ENCODE results near the gene PDIK1L. TPM values are rescaled to one million over a fixed set of nuclear protein-coding genes. Genes with fewer than 3 reads are reported as not detected.

PDIK1L gene
- total RNA-seq, 1 experiment from 2014 or later, result 5.6 TPM

- Histone ChIP-seq H3K14ac (ENCODE audit: insufficient read depth, low read length) (no peak overlapping the region), H2BK15ac (ENCODE audit: low read depth, low read length) (no peak overlapping the region), H4K5ac (ENCODE audit: insufficient read length, low read depth, low read length) (no peak overlapping the region), H3K23me2 (ENCODE audit: insufficient read length, low read depth, low read length, poor library complexity, severe bottlenecking) (no peaks in the 10 kb centered on the region), H3K9me3 (ENCODE audit: control insufficient read depth, low read depth, low read length) (no peaks in the 10 kb centered on the region), H2BK5ac (ENCODE audit: insufficient read length, low read length) (no peak overlapping the region), H3K27ac (ENCODE audit: insufficient read length, low read depth, low read length) (no peak overlapping the region), H3K4ac (ENCODE audit: low read depth, low read length) (no peak overlapping the region), H3K23ac (ENCODE audit: insufficient read length, low read depth, low read length) (no peak overlapping the region), H3K9ac (ENCODE audit: extremely low read depth, insufficient read length, low read length) (no peak overlapping the region), H3K79me2 (ENCODE audit: insufficient read depth, low read length) (no peaks in the 10 kb centered on the region), H4K91ac (ENCODE audit: insufficient read length, low read depth, low read length) (no peak overlapping the region), H4K20me1 (ENCODE audit: control insufficient read depth, insufficient read depth, insufficient read length) (no peaks in the 10 kb centered on the region), H2AK5ac (ENCODE audit: insufficient read length, low read length) (no peak overlapping the region), H3T11ph (ENCODE audit: low read length) (no peak overlapping the region), H3K56ac (ENCODE audit: insufficient read length, low read depth, low read length) (no peak overlapping the region), H2BK120ac (ENCODE audit: low read depth, low read length, poor library complexity, severe bottlenecking) (no peak overlapping the region), H3K4me1 (ENCODE audit: insufficient read depth, low read length) (no peaks in the 10 kb centered on the region), H2BK12ac (ENCODE audit: insufficient read length, low read depth, low read length) (no peak overlapping the region), H3K4me2 (ENCODE audit: insufficient read depth, insufficient read length, low read length) (no peak overlapping the region), H3K27me3 (ENCODE audit: insufficient read depth, low read length) (no peaks in the 10 kb centered on the region), H3K18ac (ENCODE audit: insufficient read length, low read depth, low read length) (no peak overlapping the region), H2AFZ (ENCODE audit: low read length) (no peak overlapping the region), H2BK20ac (ENCODE audit: low read depth, low read length, poor library complexity, severe bottlenecking) (no peak overlapping the region), H3K79me1 (ENCODE audit: insufficient read depth, low read depth, low read length, poor library complexity, severe bottlenecking) (no peaks in the 10 kb centered on the region), H4K8ac (replicated peaks; ENCODE audit: insufficient read length, low read depth, low read length) (no peak overlapping the region)
- Mint-ChIP-seq H3K9me3 (no peaks in the 10 kb centered on the region; a peak in 1 of 5 replicates), H3K27ac (no peak overlapping the region), H3K4me1 (peaks cover 10 to 16% of the 10 kb centered on the region in 2 experiments), H3K4me3 (no peak overlapping the region), H3K27me3 (ENCODE audit: low read depth) (peaks cover 32% of the 10 kb centered on the region), H3K36me3 (ENCODE audit: insufficient read depth in 1 of 3, low read depth in 3 of 3) (no peaks in the 10 kb centered on the region; a peak in 1 of 7 replicates)
- WGBS (ENCODE audit: extremely low coverage, insufficient read length, low lambda C conversion rate), result no CpG with 5 or more reads among the region's 6 CpGs
- no peak for TF ChIP-seq CTCF (conservative IDR thresholded peaks at IDR 0.05)
- DNase-seq, result no peak
Observed at GRCh38 chr1:26070963-26071342, 40.7 kb upstream of the PDIK1L start.
